ENCODE results near the gene PLCB3. TPM values are rescaled to one million over a fixed set of nuclear protein-coding genes. Genes with fewer than 3 reads are reported as not detected.

Gene PLCB3
- total and polyA plus RNA-seq, 2 experiments from 2014 or later, result 28.1 to 103 TPM

- DNase-seq (ENCODE audit: low spot score) (no peak), ATAC-seq (no peak)
- TF ChIP-seq NANOG (IDR thresholded peaks at IDR 0.05; ENCODE audit: borderline replicate concordance), result no peak
- Histone ChIP-seq H3K4me2 (no peak overlapping the region), H2AFZ (no peak overlapping the region), H3K36me3 (ENCODE audit: insufficient read depth) (no peaks in the 10 kb centered on the region), H3K4me1 (ENCODE audit: insufficient read depth) (peaks cover 15% of the 10 kb centered on the region; the same call in 1 of the 2 replicates), H3K4me3 (no peak overlapping the region), H3K79me2 (replicated peaks; ENCODE audit: insufficient read depth) (peaks cover 16% of the 10 kb centered on the region), H3K9me2 (ENCODE audit: insufficient read depth) (no peaks in the 10 kb centered on the region), H3F3A (replicated peaks; ENCODE audit: low read depth) (peaks cover 33% of the 10 kb centered on the region), H4K20me1 (replicated peaks; ENCODE audit: insufficient read depth) (no peaks in the 10 kb centered on the region; the same call in 1 of the 2 replicates), H3K27me3 (ENCODE audit: insufficient read depth) (no peaks in the 10 kb centered on the region), H3K27ac (ENCODE audit: low read depth) (no peak overlapping the region)
- Mint-ChIP-seq H3K4me1 (peaks cover 29% of the 10 kb centered on the region), H3K36me3 (ENCODE audit: low read depth) (peaks cover 20% of the 10 kb centered on the region), H3K9me3 (no peaks in the 10 kb centered on the region), H3K4me3 (peak overlapping the region; percentile 24; the same call in 1 of the 3 replicates), H3K27me3 (ENCODE audit: insufficient read depth, low read depth, poor library complexity) (peaks cover 30% of the 10 kb centered on the region), H3K27ac (no peak overlapping the region; the same call in 1 of the 2 replicates)
Measured at GRCh38 chr11:64238999-64239398, 12.3 kb upstream of the PLCB3 start.

DNA sequence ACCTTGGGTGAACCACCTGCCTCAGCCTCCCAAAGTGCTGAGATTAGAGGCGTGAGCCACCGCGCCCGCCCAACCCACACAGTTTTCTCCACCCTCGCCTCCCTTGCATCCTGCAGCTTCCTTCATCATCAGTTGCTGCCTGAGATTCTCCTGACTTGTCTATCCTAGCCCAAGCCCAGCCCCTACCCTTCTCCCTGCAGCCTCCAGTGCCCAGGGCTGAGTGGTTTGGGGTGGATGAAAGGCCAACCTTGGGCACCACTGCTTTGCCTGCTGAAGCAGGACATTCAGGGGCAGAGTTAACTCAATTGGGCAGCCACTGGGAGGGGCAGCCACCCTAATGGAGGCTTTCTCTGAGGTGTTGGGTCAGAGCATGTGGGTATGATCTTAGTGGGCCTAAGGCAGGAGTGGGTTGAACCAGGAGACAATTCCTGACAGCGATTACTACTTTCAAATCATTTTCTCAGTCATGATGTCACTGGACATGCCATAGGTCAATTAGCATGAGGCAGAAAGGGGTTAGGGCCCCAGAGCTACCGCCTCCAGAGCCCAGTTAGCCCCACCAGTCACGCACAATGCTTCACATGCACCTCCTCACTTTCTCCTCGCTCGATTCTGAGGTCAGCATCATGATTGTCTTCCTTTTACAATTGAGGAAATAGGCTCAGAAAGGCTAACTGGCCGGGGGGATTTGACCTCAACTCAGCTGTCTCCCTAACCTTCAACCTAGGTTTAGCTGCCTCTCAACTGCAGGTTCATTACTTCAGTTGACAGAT is 11.5 kb upstream of the PLCB3 start:
- no peaks in the 10 kb centered on the region for H3K9me2 ChIP-seq (ENCODE audit: insufficient read depth)
- no peaks in the 10 kb centered on the region for H3K9me3 Mint-ChIP-seq
- no peaks in the 10 kb centered on the region; the same call in 1 of the 2 replicates for H4K20me1 ChIP-seq (replicated peaks; ENCODE audit: insufficient read depth)
- peak overlapping the region; percentile 92; the same call in 1 of the 2 replicates for H3K27ac ChIP-seq (ENCODE audit: low read depth)
- TF ChIP-seq STAT1 (IDR thresholded peaks at IDR 0.05; ENCODE audit: unreplicated experiment) (no peak), ZNF331 (CRISPR knock-in tag; IDR thresholded peaks at IDR 0.05; ENCODE audit: low read depth) (no peak), ETS1 (IDR thresholded peaks at IDR 0.05) (no peak), POLR2AphosphoS5 (IDR thresholded peaks at IDR 0.05; ENCODE audit: low read depth) (no peak)
- TF ChIP-seq, protein P1, sequence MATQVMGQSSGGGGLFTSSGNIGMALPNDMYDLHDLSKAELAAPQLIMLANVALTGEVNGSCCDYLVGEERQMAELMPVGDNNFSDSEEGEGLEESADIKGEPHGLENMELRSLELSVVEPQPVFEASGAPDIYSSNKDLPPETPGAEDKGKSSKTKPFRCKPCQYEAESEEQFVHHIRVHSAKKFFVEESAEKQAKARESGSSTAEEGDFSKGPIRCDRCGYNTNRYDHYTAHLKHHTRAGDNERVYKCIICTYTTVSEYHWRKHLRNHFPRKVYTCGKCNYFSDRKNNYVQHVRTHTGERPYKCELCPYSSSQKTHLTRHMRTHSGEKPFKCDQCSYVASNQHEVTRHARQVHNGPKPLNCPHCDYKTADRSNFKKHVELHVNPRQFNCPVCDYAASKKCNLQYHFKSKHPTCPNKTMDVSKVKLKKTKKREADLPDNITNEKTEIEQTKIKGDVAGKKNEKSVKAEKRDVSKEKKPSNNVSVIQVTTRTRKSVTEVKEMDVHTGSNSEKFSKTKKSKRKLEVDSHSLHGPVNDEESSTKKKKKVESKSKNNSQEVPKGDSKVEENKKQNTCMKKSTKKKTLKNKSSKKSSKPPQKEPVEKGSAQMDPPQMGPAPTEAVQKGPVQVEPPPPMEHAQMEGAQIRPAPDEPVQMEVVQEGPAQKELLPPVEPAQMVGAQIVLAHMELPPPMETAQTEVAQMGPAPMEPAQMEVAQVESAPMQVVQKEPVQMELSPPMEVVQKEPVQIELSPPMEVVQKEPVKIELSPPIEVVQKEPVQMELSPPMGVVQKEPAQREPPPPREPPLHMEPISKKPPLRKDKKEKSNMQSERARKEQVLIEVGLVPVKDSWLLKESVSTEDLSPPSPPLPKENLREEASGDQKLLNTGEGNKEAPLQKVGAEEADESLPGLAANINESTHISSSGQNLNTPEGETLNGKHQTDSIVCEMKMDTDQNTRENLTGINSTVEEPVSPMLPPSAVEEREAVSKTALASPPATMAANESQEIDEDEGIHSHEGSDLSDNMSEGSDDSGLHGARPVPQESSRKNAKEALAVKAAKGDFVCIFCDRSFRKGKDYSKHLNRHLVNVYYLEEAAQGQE (IDR thresholded peaks at IDR 0.05; ENCODE audit: unreplicated experiment), result no peak
- ATAC-seq, result no peak
- H3K4me1 ChIP-seq (ENCODE audit: insufficient read depth), result peaks cover 17% of the 10 kb centered on the region; the same call in 1 of the 2 replicates
- no peak overlapping the region for H2AFZ ChIP-seq
- no peaks in the 10 kb centered on the region for H3K27me3 ChIP-seq (ENCODE audit: insufficient read depth)
- no peaks in the 10 kb centered on the region for H3K36me3 ChIP-seq (ENCODE audit: insufficient read depth)
- no peak for DNase-seq (ENCODE audit: low spot score)
- H3K4me2 ChIP-seq, result peak overlapping the region; percentile 96
- H3K4me1 Mint-ChIP-seq, result peaks cover 32% of the 10 kb centered on the region
- peak overlapping the region; percentile 93 for H3K4me3 Mint-ChIP-seq
- peak overlapping the region; percentile 98 for H3K27ac Mint-ChIP-seq
- H3K4me3 ChIP-seq, result peak overlapping the region; percentile 97
- peaks cover 24% of the 10 kb centered on the region for H3K36me3 Mint-ChIP-seq (ENCODE audit: low read depth)
- peaks cover 16% of the 10 kb centered on the region for H3K79me2 ChIP-seq (replicated peaks; ENCODE audit: insufficient read depth)
- H3K27me3 Mint-ChIP-seq (ENCODE audit: insufficient read depth, low read depth, poor library complexity), result peaks cover 30% of the 10 kb centered on the region
- peaks cover 33% of the 10 kb centered on the region for H3F3A ChIP-seq (replicated peaks; ENCODE audit: low read depth)
